MV-4-11 (cell line): ENCODE measurements around the gene RPRD1B.
A peak's percentile ranks its signal among the peaks of the same experiment; 100 is the strongest.

ENCODE experiments used
- DNase-seq: peaks from one replicate; lab custom pipeline; 2025; lab: John Stamatoyannopoulos, UW

The RPRD1B gene

GRCh38 chr20:38123021-38123587 lies 89.6 kb downstream of the RPRD1B start:
- DNase-seq: peak; percentile 29

- DNase-seq: no peak
Measured at GRCh38 chr20:38125157-38126056, 91.9 kb downstream of the RPRD1B start.

- no peak for DNase-seq
Measured at GRCh38 chr20:38126146-38126921, 92.8 kb downstream of the RPRD1B start.

- DNase-seq: peak; percentile 3
Measured at GRCh38 chr20:38126932-38127621, 93.5 kb downstream of the RPRD1B start.

- no peak for DNase-seq
Measured at GRCh38 chr20:38127920-38128528, 94.5 kb downstream of the RPRD1B start.

- DNase-seq: no peak
Measured at GRCh38 chr20:38128691-38129090, 95.1 kb downstream of the RPRD1B start.

- no peak for DNase-seq
Measured at GRCh38 chr20:38129248-38129865, 95.8 kb downstream of the RPRD1B start.

GRCh38 chr20:38129893-38130609 lies 96.5 kb downstream of the RPRD1B start:
- DNase-seq: no peak

GRCh38 chr20:38130687-38131587 lies 97.4 kb downstream of the RPRD1B start:
- no peak for DNase-seq

- DNase-seq: no peak
Measured at GRCh38 chr20:38131588-38132121, 98.1 kb downstream of the RPRD1B start.

GRCh38 chr20:38132156-38132909 lies 98.8 kb downstream of the RPRD1B start:
- no peak for DNase-seq

GRCh38 chr20:38132910-38133501 lies 99.5 kb downstream of the RPRD1B start:
- no peak for DNase-seq

- DNase-seq: no peak
Measured at GRCh38 chr20:38133680-38134426, 100.3 kb downstream of the RPRD1B start.

GRCh38 chr20:38134427-38135270 lies 101.1 kb downstream of the RPRD1B start:
- DNase-seq: no peak

GRCh38 chr20:38135271-38135650 lies 101.7 kb downstream of the RPRD1B start:
- DNase-seq: no peak

GRCh38 chr20:38135651-38136420 lies 102.3 kb downstream of the RPRD1B start:
- DNase-seq: no peak
